SW 1271 (cell line): ENCODE measurements around the gene PLD3.

Experiments used
- DNase-seq, 2 experiments: peaks; one replicate each; lab custom pipeline; 2025; lab: John Stamatoyannopoulos, UW

PLD3 gene, protein sequence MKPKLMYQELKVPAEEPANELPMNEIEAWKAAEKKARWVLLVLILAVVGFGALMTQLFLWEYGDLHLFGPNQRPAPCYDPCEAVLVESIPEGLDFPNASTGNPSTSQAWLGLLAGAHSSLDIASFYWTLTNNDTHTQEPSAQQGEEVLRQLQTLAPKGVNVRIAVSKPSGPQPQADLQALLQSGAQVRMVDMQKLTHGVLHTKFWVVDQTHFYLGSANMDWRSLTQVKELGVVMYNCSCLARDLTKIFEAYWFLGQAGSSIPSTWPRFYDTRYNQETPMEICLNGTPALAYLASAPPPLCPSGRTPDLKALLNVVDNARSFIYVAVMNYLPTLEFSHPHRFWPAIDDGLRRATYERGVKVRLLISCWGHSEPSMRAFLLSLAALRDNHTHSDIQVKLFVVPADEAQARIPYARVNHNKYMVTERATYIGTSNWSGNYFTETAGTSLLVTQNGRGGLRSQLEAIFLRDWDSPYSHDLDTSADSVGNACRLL

DNA sequence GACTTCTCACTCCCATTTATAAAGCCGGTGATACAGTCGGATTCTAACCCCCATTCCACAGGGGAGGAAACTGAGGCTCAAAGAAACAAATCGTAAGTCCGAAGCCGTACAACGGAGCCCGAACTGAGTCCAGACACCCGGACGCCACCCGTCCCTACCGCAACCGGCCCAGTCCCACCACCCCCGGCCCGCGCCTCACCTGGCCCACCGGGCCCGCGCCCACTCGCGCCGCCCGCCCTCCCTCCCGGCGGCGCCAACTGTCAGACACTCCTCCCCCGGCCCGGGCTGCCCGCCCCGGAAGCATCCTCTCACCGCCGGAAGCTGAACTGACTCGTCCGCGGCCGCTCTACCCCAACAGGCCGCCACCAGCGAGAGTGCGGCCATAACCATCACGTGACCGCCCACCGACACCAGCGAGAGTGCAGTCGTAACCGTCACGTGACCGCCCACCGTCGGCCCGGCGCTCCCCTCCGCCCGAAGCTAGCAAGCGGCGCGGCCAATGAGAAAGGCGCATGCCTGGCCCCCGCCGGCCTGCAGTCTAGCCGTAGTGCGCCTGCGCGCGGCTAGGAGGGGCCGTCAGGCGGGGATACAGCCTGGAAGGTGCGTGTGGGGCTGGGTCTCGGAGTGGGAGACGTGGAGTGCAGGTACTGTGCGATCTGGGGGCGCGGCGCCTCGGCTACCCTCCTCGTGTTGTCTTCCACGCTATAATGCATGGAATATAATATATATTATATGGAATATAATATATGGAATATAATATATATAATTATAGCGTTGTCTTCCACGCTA is at the start of gene PLD3, which contains the start of gene C19orf47:
Gene PLD3, plus strand, starts transcription at position 571 of the 789 bp plus-strand sequence. CDS start 17,789 bp downstream, outside the sequence.
Gene C19orf47, minus strand, starts transcription at position 273 of the 789 bp plus-strand sequence. CDS start 6,540 bp downstream, outside the sequence.
- peak; percentile 91 to 95 for DNase-seq

- DNase-seq, result no peak
These were observed 47.8 kb upstream of the PLD3 start for GRCh38 chr19:40300668-40301067.

GRCh38 chr19:40302224-40303011 is 46.1 kb upstream of the PLD3 start:
- DNase-seq, result no peak

GRCh38 chr19:40303765-40304164 is 44.7 kb upstream of the PLD3 start:
- no peak for DNase-seq

DNA sequence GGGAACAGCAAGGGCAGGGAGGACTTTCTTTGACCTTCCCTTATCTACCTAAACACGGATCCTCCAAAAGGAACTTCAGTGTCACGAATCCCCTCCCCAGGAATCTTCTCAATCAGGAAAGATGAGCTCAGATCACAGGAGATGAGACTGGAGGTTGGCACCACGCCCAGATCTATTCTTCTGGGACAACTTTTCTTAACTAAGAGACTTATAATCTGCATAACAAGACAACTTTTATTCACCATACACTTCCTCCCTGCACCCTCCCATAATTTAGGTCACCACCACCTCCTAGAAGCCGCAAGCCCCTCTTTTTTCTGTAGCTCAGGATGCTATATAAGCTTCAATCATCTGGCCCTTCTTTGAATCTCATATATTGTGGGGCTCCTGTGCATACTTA is 44.2 kb upstream of the PLD3 start:
- DNase-seq, result no peak

DNA sequence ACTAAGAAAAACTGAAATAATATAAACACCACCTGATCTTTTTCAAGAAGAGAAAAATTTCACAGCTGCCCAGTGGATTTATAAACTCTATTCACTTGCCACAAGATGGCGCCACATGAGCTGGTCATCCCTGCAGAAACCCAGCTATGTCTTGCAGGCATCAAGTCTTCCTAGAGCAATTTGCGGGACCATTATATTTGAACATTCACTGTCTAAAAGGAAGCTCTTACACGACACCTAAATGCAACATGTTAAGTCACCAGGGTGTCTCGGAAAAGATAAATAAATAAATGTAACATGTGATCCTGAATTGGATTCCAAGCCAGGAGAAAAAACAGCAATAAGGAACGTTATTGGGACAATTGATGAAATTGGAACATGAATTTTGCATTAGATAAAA is 43.1 kb upstream of the PLD3 start:
- peak; percentile 51 to 69 for DNase-seq

- DNase-seq, result no peak
These were observed 38.8 kb upstream of the PLD3 start for GRCh38 chr19:40309666-40310065.

DNA sequence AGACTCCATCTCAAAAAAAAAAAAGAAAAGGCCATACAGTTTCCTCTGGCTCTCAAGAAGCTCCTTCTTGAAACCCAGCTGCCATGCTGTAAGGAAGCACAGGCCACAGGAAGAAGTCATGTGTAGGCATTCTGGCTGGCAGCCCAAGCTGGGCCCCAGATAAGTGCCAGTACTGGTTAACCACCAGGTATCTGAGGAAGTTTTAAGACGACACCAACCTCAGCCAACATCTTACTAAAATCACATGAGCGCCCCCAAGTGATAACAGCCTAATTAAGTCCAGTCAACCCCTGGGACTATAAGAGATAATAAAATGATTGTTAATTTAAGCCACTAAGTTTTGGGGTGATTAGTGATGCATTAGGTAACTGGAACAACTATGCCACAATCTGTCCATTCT is 36.0 kb upstream of the PLD3 start:
- DNase-seq, result no peak

DNA sequence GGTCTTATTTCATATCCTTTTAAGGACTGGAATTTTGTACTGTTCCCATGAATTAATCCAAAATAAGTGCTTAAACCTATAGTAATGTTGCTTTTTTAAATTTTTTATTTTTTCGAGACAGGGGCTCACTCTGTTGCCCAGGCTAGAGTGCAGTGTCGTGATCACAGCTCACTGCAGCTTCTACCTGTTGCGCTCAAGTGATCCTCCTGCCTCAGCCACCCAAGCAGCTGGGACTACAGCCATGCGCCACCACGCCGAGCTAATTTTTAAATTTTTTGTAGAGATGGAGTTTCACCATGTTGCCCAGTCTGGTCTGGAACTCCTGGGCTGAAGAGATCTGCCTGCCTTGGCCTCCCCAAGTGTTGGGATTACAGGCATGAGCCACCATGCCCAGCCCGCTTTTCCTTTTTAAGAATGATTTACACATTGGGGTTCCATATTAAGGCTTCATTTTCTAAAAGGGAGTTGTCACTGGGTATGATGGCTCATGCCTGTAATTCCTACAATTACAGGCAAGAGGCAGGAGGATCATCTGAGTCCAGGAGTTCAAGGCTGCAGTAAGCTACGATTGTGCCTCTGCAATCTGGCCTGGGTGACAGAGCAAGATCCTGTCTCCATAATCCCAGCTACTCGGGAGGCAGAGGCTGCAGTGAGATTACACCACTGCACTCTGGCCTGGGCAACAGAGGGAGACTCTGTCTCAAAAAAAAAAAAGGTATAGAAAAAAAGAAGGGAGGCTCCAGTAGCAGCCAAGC is 35.1 kb upstream of the PLD3 start:
- DNase-seq, result no peak

GRCh38 chr19:40314656-40315055 is 33.8 kb upstream of the PLD3 start:
- no peak for DNase-seq

- no peak for DNase-seq
These were observed 32.6 kb upstream of the PLD3 start for GRCh38 chr19:40315812-40316470.

GRCh38 chr19:40317338-40317737 is 31.2 kb upstream of the PLD3 start:
- no peak for DNase-seq

- DNase-seq, result no peak
These were observed 27.9 kb upstream of the PLD3 start for GRCh38 chr19:40320558-40320935.

DNA sequence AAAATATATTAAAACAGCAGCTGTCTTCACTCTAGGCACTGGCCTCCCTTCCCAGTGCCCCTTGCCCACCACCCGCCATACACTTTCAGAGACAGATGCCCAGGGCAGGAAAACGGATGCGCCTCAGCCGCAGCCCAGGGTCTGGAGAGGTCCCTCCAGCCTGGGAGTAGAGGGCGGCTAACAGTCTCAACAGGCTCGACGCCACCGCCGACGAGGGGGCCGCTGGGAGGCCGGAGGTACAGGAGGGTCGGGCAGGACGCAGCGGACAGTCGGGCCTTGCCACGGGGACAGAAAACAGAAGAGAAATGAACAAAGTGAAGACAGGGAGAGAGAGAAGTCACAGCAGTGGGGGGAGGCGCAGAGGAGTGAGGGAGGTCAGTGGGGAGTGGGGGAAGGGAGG is 27.4 kb upstream of the PLD3 start:
- DNase-seq, result no peak

DNA sequence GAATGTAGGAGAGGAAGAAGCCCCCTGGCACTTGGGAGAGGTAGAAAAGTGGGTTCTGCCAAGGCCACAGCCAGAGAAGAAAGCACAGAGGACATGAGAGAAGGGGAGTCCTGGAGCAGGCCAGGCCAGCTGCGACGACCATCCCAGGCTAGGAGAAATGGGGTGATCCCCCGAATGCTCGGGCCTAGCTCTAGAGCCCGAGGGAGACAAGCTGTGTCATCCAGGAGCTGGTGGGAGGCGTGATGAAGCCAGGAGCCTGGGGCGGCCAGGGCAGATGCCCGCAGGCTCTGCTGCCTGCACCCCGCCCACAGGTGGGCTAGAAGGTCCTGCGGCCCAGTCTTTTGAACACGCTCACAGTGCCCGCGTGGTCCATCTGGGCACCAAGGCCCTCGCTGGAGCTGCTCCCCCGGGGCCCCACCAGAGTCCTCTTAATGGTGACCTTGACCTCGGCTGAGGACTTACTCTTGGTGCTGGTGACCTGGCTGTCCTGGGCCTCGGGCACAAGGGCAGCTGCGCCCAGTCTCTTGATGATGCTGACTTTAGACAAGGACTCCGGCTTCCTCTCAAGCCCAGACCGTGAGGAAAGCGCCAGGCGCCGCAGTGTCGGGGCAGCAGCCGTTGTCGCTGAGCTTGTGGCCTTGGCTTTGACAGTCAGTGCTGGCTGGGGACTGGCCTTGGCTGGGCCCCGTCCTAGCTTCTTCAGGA is 26.8 kb upstream of the PLD3 start:
- DNase-seq, result no peak

DNA sequence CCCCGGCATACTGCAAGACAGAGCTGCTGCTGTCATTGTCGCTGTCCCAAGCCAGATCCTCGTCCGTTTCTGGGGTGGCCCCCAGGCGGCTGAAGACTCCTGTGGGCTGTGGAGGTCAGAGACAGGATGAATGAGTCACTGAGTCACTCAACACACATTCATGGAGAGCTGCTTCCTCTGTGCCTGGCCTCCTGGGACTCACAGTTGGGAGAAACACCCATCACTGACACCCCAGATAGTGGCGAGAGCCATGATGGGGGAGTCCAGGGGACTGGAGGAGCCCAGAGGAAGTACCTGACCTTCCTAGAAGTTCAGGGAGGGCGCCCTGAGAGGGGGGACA is 26.3 kb upstream of the PLD3 start:
- no peak for DNase-seq

GRCh38 chr19:40322951-40323615 is 25.4 kb upstream of the PLD3 start:
- DNase-seq, result no peak

- no peak for DNase-seq
These were observed 24.8 kb upstream of the PLD3 start for GRCh38 chr19:40323705-40324104.

DNA sequence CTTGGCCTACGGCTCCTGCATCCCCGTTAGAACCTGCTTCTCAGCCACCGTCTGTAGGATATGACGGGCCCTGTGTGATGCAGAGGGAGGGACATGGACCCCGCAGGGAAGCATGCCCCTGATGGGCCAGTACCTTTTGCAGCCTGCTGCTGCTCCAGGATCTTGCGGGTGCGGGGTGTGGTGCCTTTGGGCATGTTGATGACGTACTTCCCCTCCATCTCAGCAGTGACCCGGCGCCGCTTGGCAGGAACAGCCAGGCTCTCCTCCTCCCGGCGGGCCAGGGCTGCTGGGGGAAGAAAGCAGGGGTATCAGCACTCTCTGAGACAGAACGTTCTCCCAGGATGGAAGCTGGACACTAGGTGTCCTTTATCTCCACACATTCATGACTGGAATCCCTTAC is 22.3 kb upstream of the PLD3 start:
- no peak for DNase-seq

DNA sequence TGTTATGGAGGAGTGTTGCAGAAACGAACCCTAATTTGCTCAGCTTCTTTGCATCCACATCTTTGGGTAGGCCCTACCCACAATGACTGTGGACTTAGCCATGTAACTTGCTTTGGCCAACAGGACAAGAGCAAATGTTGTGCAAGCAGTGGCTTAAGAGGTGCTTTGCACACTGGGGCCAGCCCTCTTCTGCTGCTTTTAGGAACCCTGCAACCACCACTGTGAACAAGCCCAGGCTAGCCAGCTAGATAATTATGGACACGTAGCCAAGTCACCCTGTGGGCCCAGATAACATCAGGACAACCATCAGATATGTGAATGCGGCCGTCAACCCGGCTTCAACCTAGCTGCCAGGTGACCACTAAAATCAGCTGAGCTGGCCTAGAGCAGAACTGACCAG is 17.4 kb upstream of the PLD3 start:
- no peak for DNase-seq
